Tibial artery (tissue), 4 donors: ENCODE measurements around the gene HHATL.
A peak's percentile ranks its signal among the peaks of the same experiment; 100 is the strongest.

Source experiments
- DNase-seq, 2 donors: peaks; one replicate each; pipeline ENCODE4 v3.0.0-alpha.2; 2019
- H3K27ac ChIP-seq, 2 donors: fragments of 200-600 bp; sonication (generic) in 1 of 2; 1 replicate in 1 of 2; 2 replicates in 1 of 2; pipeline ENCODE4 v1.5.1; 2018 to 2019; ENCODE audit warnings: mild to moderate bottlenecking in 1 of 2
- H3K27me3 ChIP-seq, 2 donors: fragments of 200-600 bp; sonication (generic) in 1 of 2; one replicate each; pipeline versions ENCODE4 v1.5.1 to v1.6.0; 2016 to 2019
- H3K36me3 ChIP-seq, 3 donors: fragments of 200-600 bp; sonication (generic) in 2 of 3; one replicate each; pipeline ENCODE4 v1.5.1; 2016 to 2019; ENCODE audit warnings: mild to moderate bottlenecking in 2 of 3
- H3K4me1 ChIP-seq, 4 donors: fragments of 200-600 bp; sonication (generic) in 2 of 4; 1 replicate in 3 of 4; 2 replicates in 1 of 4; pipeline ENCODE4 v1.5.1; 2016 to 2019
- H3K4me3 ChIP-seq, 2 donors: fragments of 200-600 bp; sonication (generic) in 1 of 2; 1 replicate in 1 of 2; 2 replicates in 1 of 2; pipeline ENCODE4 v1.5.1; 2018 to 2019; ENCODE audit warnings: mild to moderate bottlenecking in 2 of 2
- H3K9me3 ChIP-seq, 3 donors: fragments of 200-600 bp; sonication (generic) in 1 of 3; one replicate each; pipeline ENCODE4 v1.5.1; 2016 to 2019
- intact Hi-C: fragments of 100-400 bp; cut with DNase I; formaldehyde crosslinking; loops from one replicate; pipeline ENCODE4 v1.15.0; 2023; ENCODE audit warnings: low total_unique reads
- TF ChIP-seq, protein P1 (sequence below), 2 experiments: fragments of 200-600 bp in 1 of 2; fragments of 450-650 bp in 1 of 2; IDR thresholded peaks; one replicate each; pipeline ENCODE4 v1.5.1; 2017 to 2019; ENCODE audit warnings: antibody characterized with exemption in 2 of 2, mild to moderate bottlenecking in 1 of 2, moderate library complexity in 1 of 2

Gene HHATL

DNA sequence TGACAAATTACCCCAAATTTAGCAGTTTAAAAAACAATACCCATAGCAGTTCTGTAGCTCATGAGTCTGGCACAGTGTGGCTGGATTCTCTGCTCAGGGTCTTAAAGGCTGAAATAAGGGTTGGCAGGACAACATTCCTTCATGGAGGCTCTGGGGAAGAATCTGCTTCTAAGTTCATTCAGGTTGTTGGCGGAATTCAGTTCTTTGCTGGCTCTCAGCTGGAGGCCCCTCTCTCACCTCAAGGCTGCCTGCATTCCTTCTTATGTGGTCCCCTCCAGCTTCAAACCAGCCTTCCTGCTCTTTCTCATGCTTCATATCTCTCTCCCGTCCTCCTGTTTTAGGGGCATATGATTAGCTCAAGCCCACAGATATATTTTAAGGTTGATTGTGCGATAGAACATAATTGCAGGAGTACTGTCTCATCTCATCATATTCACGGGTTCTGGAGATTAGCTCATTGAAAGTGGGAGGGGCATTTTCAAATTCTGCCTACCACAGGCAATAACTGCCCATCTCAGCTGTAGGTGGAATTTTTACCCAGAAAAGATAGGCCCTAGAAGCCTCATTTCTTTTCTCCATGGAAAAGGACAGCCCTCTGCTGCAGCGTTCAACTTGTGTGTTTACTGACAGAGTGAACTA is 54.7 kb downstream of the HHATL start:
- no peak for DNase-seq
- Histone ChIP-seq H3K36me3 (peaks cover 45 to 51% (median 48%) of the 10 kb centered on the region in 3 donors), H3K4me1 (peaks cover 0 to 52% (median 35%) of the 10 kb centered on the region in 4 donors), H3K27me3 (no peaks in the 10 kb centered on the region), H3K27ac (peak overlapping the region in 1 of 2 donors; percentile 13), H3K4me3 (no peak overlapping the region), H3K9me3 (no peaks in the 10 kb centered on the region)
- TF ChIP-seq, protein P1, sequence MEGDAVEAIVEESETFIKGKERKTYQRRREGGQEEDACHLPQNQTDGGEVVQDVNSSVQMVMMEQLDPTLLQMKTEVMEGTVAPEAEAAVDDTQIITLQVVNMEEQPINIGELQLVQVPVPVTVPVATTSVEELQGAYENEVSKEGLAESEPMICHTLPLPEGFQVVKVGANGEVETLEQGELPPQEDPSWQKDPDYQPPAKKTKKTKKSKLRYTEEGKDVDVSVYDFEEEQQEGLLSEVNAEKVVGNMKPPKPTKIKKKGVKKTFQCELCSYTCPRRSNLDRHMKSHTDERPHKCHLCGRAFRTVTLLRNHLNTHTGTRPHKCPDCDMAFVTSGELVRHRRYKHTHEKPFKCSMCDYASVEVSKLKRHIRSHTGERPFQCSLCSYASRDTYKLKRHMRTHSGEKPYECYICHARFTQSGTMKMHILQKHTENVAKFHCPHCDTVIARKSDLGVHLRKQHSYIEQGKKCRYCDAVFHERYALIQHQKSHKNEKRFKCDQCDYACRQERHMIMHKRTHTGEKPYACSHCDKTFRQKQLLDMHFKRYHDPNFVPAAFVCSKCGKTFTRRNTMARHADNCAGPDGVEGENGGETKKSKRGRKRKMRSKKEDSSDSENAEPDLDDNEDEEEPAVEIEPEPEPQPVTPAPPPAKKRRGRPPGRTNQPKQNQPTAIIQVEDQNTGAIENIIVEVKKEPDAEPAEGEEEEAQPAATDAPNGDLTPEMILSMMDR (IDR thresholded peaks at IDR 0.05): no peak
- intact Hi-C loops: no loop called here
